IPS-15b (cell line): Measurements from ENCODE around the gene BBS5.
"Not testable (repeated sequence)": the region's sequence is repeated elsewhere in the genome, so short reads cannot be mapped to it uniquely, and the experiment has no call there.

Experiments
- H3K27me3 ChIP-seq: one replicate; pipeline ENCODE4 v1.6.1; 2013; ENCODE audit warnings: low read length; ENCODE audit not compliant: control insufficient read depth, insufficient read depth
- H3K36me3 ChIP-seq: one replicate; pipeline ENCODE4 v1.6.1; 2013; ENCODE audit warnings: low read length; ENCODE audit not compliant: control insufficient read depth, insufficient read depth
- H3K4me1 ChIP-seq: one replicate; pipeline ENCODE4 v1.6.1; 2013; ENCODE audit warnings: mild to moderate bottlenecking, low read length; ENCODE audit not compliant: control insufficient read depth, insufficient read depth
- H3K4me3 ChIP-seq: one replicate; pipeline ENCODE4 v1.5.1; 2013; ENCODE audit warnings: low read depth, low read length
- H3K9ac ChIP-seq: one replicate; pipeline ENCODE4 v1.6.1; 2013; ENCODE audit warnings: low read depth, mild to moderate bottlenecking, low read length
- H3K9me3 ChIP-seq: one replicate; pipeline ENCODE4 v1.6.1; 2013; ENCODE audit warnings: mild to moderate bottlenecking, low read length; ENCODE audit not compliant: control insufficient read depth, insufficient read depth

The BBS5 gene

DNA sequence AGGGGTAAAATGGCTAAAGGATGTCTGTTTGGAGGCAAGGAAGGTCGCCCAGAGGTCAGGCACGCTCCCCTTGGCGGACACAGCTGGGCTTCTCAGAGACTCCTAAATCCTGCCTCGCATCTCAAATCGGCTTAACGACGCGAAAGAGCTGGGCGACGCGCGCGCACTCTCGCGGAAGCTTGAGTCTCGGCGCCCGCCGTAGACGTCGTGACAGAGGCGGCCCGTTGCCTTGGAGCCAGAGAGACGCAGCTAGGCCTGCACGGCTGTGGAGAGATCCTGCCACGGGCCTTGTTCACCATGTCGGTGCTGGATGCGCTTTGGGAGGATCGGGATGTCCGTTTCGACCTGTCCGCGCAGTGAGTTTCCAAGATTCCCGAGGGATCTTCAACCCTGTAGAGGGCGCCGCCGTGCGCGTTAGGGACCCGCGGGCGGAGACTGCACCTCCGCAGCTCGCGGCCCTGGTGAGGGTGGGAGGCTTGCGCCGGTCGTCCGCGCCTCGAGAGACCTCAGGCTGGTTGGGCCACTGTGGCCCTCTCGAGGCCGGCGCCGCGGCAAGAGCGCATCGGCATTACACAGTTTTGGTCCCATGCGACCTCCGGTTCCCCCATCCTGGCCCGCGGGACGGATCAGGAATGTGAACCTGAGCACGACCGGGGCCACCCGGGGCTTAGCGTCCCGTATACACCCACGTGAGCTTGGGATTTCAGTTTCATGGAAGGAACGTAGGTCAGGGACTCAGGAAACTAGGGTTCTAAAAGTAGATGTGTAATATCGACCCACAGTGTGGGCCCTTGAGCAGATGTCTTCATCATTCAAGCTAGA lies at the start of gene BBS5:
Gene BBS5, plus strand, starts transcription at position 238 of the 822 bp plus-strand sequence. Its CDS starts 60 bp downstream, at position 298.
- Histone ChIP-seq H3K4me1 (no peaks in the 10 kb centered on the region), H3K27me3 (peaks cover 40% of the 10 kb centered on the region), H3K36me3 (no peaks in the 10 kb centered on the region), H3K9me3 (no peaks in the 10 kb centered on the region), H3K4me3 (peak within 1 kb of the TSS; percentile 84), H3K9ac (peak within 1 kb of the TSS; percentile 28)

DNA sequence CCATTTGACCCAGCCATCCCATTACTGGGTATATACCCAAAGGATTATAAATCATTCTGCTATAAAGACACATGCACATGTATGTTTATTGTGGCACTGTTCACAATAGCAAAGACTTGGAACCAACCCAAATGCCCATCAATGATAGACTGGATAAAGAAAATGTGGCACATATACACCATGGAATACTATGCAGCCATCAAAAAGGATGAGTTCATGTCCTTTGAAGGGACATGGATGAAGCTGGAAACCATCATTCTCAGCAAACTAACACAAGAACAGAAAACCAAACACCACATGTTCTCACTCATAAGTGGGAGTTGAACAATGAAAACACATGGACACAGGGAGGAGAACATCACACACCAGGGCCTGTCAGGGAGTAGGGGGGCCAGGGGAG lies 47.5 kb upstream of the BBS5 start:
- not testable (repeated sequence) for H3K4me1 ChIP-seq, H3K9ac ChIP-seq, H3K4me3 ChIP-seq, H3K9me3 ChIP-seq, H3K36me3 ChIP-seq, H3K27me3 ChIP-seq

GRCh38 chr2:169434236-169434635 lies 45.1 kb upstream of the BBS5 start:
- not testable (repeated sequence) for H3K4me3 ChIP-seq, H3K4me1 ChIP-seq, H3K27me3 ChIP-seq, H3K9me3 ChIP-seq, H3K9ac ChIP-seq, H3K36me3 ChIP-seq

DNA sequence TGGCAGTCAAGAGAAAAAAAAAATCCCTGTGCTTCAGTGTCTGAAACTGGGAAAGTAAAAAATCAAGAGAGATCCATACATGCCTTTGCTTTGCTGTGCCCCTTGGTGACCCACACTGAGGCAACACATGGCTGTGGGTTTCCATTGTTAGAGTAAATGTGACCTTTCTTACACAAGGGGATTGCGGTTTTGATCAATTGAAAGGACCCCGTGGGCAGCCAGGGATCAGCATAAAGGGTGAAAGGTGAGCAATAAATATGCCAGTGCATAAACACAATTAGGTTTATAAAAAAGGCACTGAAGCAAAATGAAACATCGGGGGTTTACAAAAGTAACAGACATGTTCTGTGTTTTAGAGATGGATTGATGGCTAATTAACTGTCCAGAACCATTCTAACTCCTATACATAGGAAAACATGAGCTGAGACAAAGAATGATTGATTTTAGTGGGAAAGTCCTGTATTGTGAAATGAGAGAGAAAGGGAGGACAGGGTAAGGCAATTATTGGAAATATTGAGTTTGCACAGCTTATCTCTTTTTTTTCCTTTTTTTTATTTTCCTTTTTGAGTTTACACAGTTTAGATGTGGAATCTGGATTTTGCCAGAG lies 40.7 kb upstream of the BBS5 start:
- no peaks in the 10 kb centered on the region for H3K27me3 ChIP-seq
- no peaks in the 10 kb centered on the region for H3K36me3 ChIP-seq
- no peak overlapping the region for H3K9ac ChIP-seq
- no peak overlapping the region for H3K4me3 ChIP-seq
- H3K4me1 ChIP-seq: no peaks in the 10 kb centered on the region
- H3K9me3 ChIP-seq: no peaks in the 10 kb centered on the region

GRCh38 chr2:169439900-169440299 lies 39.4 kb upstream of the BBS5 start:
- Histone ChIP-seq H3K4me1 (no peaks in the 10 kb centered on the region), H3K27me3 (no peaks in the 10 kb centered on the region), H3K36me3 (no peaks in the 10 kb centered on the region), H3K9ac (no peak overlapping the region), H3K9me3 (no peaks in the 10 kb centered on the region), H3K4me3 (no peak overlapping the region)

- Histone ChIP-seq H3K36me3 (no peaks in the 10 kb centered on the region), H3K9me3 (no peaks in the 10 kb centered on the region)
These were observed 32.8 kb upstream of the BBS5 start for GRCh38 chr2:169446452-169446851.

DNA sequence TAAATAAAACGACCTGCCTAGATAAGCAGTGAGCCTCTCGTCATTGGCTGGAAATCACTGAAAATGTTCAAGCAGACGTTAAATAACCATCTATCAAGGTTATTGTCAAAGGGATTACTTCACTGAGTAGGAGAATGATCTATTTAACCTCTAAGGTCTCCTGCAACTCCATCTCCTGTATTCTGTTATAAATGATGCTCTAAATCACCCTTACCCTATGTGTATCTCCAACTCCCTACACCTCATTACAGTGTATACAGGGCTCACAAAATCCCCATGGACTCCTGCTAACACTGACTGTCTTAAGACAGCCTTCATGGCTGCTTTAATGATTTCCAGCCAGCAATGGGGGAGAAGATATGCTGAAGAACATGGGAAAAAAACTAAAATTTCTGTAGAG lies 31.0 kb upstream of the BBS5 start:
- H3K9ac ChIP-seq: no peak overlapping the region
- H3K9me3 ChIP-seq: no peaks in the 10 kb centered on the region
- H3K4me1 ChIP-seq: no peaks in the 10 kb centered on the region
- no peak overlapping the region for H3K4me3 ChIP-seq
- H3K36me3 ChIP-seq: no peaks in the 10 kb centered on the region
- no peaks in the 10 kb centered on the region for H3K27me3 ChIP-seq

More at GRCh38 chr2:169446452-169446851, 32.8 kb upstream of the BBS5 start:
- Histone ChIP-seq H3K27me3 (no peaks in the 10 kb centered on the region), H3K4me1 (no peaks in the 10 kb centered on the region), H3K4me3 (no peak overlapping the region), H3K9ac (no peak overlapping the region)

GRCh38 chr2:169448865-169449264 lies 30.4 kb upstream of the BBS5 start:
- no peaks in the 10 kb centered on the region for H3K36me3 ChIP-seq
- no peak overlapping the region for H3K4me3 ChIP-seq
- no peaks in the 10 kb centered on the region for H3K4me1 ChIP-seq
- no peak overlapping the region for H3K9ac ChIP-seq
- H3K9me3 ChIP-seq: no peaks in the 10 kb centered on the region
- H3K27me3 ChIP-seq: no peaks in the 10 kb centered on the region

DNA sequence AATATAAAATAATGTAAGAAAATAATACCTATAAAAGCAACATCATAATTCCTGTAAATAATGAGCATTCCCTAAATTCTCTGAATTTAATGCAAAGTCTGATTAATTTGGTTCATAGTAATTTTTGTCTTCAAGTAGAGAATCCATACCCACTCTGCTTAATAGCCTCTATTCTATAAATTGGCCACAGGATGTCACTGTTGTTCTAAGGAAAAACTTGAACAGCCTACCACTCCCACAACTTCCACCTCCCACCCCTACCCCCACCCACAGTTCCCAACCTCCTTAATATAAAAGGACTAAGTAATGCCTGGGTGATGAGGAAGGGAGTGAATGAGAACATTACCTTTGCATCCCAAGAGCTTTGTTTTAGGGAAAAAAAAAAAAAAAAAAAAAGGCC lies 27.2 kb upstream of the BBS5 start:
- Histone ChIP-seq H3K9me3 (no peaks in the 10 kb centered on the region), H3K4me1 (no peaks in the 10 kb centered on the region), H3K36me3 (no peaks in the 10 kb centered on the region), H3K9ac (no peak overlapping the region), H3K27me3 (no peaks in the 10 kb centered on the region), H3K4me3 (no peak overlapping the region)

GRCh38 chr2:169453044-169453443 lies 26.2 kb upstream of the BBS5 start:
- H3K27me3 ChIP-seq, H3K36me3 ChIP-seq, H3K4me3 ChIP-seq, H3K9me3 ChIP-seq, H3K9ac ChIP-seq, H3K4me1 ChIP-seq: not testable (repeated sequence)

DNA sequence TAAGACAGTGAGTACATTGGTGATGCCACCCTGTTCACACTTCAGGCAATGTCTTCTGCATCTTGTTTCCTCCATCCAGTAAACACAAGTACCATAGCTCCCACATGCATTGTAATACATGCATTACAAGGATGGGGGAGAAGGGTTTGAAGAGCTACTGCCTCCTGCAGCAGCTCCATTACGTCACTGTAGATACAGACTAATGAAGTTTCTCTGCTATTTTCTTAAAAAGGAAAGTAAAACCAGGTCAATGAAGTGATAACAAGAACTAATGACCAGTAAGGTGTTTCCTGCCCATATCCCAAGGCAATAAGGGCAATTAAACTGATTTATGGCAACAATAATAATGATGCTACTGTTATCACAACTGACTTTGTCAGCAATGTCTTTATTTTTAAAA lies 18.2 kb upstream of the BBS5 start:
- Histone ChIP-seq H3K9me3 (no peaks in the 10 kb centered on the region), H3K4me1 (no peaks in the 10 kb centered on the region), H3K27me3 (no peaks in the 10 kb centered on the region), H3K36me3 (no peaks in the 10 kb centered on the region), H3K4me3 (no peak overlapping the region), H3K9ac (no peak overlapping the region)
